GM19193 (cell line): ENCODE results near the gene SLITRK4.

Experiments used
- POLR2A ChIP-seq: IDR thresholded peaks from 4 replicates; pipeline ENCODE4 v1.6.1; 2011; ENCODE audit not compliant: insufficient read depth, insufficient read length; ENCODE audit errors: extremely low read depth

SLITRK4 gene

GRCh38 chrX:143601809-143602208 is 34.1 kb downstream of the SLITRK4 start:
- TF ChIP-seq POLR2A = no peak

GRCh38 chrX:143581240-143581639 is 54.7 kb downstream of the SLITRK4 start:
- TF ChIP-seq POLR2A = no peak

- TF ChIP-seq POLR2A = no peak
These were observed 55.6 kb downstream of the SLITRK4 start for GRCh38 chrX:143580266-143580665.
